Fibroblast of pulmonary artery (primary cell): ENCODE results near the gene KAT2B.

ENCODE experiments used
- DNase-seq: peaks from one replicate; pipeline ENCODE4 v3.0.0-alpha.2; 2010; ENCODE audit warnings: low read depth
- H3K4me3 ChIP-seq: replicated peaks from 2 replicates; pipeline ENCODE4 v1.5.1; 2011; ENCODE audit warnings: low read depth, mild to moderate bottlenecking, control low read depth, low read length, moderate library complexity
- TF ChIP-seq, protein P1 (sequence below): IDR thresholded peaks from 2 replicates; pipeline ENCODE4 v1.5.1; 2011; ENCODE audit warnings: mild to moderate bottlenecking, control low read depth, low read length, inconsistent platforms; ENCODE audit errors: missing control alignments

KAT2B gene

DNA sequence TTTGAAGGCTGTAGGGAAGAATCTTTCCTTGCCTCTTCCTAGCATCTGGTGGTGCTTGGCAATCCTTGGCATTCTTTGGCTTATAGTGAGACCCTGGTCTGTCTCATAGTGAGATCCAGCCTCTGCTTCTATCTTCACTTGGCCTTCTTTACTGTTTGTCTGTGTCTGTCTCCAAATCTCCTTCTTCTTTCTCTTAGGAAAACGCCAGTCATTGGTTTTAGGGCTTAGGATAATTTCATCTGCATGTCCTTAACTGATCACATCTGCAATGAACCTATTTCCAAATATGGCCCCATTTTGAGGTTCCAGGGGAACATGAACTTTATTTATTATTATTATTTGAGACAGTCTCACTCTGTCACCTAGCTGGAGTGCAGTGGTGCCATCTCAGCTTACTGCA is 25.8 kb downstream of the KAT2B start:
- H3K4me3 ChIP-seq, result no peak overlapping the region
- TF ChIP-seq, protein P1, sequence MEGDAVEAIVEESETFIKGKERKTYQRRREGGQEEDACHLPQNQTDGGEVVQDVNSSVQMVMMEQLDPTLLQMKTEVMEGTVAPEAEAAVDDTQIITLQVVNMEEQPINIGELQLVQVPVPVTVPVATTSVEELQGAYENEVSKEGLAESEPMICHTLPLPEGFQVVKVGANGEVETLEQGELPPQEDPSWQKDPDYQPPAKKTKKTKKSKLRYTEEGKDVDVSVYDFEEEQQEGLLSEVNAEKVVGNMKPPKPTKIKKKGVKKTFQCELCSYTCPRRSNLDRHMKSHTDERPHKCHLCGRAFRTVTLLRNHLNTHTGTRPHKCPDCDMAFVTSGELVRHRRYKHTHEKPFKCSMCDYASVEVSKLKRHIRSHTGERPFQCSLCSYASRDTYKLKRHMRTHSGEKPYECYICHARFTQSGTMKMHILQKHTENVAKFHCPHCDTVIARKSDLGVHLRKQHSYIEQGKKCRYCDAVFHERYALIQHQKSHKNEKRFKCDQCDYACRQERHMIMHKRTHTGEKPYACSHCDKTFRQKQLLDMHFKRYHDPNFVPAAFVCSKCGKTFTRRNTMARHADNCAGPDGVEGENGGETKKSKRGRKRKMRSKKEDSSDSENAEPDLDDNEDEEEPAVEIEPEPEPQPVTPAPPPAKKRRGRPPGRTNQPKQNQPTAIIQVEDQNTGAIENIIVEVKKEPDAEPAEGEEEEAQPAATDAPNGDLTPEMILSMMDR, result no peak

DNA sequence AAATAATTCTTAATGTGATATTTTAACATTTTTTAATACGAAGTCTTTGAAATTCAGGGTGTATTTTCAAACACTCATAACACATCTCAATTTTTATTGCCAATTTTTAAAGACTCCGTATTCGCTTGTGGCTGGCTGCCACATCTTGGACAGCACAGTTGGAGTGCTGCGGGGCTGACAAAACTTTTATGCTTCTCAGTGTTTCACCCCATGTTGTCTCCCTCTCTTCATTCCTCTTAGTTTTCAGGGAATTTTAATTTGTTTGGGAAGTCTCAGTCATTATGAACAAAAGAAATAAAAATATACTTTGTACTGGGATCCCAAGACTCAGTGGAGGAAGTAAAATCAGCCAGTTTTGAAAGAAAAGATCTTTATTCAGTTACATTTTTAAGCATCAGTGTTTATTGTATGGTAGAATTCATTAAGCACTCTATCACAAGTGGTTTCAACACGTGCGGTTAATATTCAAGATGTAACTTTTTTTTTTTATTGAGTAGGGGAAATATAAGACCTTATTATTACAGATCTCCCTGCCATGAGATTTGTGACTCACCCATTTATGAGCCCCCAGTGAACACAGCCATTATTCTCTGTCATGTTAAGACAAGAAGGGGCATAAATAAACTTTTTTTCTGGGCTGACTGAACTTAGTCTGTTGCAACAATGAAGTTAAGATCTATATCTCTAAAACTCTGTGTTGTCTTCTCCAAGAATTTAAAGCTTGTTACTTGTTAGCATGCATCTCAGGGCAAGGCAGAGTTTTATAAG is 26.8 kb downstream of the KAT2B start:
- DNase-seq, result no peak
- TF ChIP-seq, protein P1, result no peak
- H3K4me3 ChIP-seq, result no peak overlapping the region

More for the DNA sequence above, 25.8 kb downstream of the KAT2B start:
- DNase-seq, result no peak

DNA sequence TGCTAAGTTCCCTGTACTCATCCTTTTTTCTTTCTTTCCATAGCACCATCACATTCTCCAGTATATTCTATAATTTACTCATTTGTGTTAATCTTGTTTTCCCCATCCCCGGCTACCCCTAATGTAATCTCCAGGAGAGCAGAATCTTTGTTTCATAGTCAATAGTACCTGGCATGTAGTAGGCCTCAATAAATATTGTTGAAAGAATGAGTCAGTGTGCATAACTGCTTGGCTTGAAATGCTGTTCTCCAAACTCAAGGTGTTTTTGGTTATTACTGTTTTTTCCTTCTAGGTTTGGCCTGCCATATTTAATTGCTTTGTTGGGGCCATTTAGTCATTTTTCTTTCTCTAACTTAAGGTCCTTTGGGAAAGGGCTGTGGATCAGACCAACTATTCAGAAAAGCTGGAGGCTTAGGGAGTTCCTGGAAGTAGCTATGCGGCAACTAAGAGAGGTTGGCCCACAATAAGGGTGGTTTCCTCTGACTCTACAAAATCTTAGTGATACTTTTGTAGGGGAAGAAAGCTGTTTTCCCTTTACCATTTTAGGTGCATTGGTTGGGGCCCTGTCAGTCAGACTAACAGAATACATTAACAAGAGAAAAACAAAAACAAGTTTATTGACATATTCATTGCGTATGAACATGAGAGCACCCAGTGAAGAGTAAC is 28.4 kb downstream of the KAT2B start:
- no peak for DNase-seq
- TF ChIP-seq, protein P1, result no peak
- H3K4me3 ChIP-seq, result no peak overlapping the region

DNA sequence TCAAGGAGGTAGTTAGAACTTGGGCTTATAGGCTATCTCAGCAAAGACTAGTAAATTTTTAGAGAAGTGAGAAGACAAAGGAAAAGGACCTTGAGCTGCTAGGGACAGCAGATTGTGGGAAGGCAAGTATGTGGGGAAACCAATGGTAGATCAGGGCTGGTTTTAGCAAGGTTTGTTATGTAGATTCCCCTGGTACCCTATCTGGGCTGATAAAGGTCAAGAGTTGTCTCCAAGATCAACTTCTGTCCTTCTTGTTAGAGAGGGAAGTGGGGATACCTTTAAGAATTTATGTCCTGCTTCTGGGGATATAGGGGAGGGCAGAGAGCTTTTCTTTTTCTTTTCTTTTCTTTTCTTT is 28.9 kb downstream of the KAT2B start:
- H3K4me3 ChIP-seq, result no peak overlapping the region
- TF ChIP-seq, protein P1, result no peak
- no peak for DNase-seq

DNA sequence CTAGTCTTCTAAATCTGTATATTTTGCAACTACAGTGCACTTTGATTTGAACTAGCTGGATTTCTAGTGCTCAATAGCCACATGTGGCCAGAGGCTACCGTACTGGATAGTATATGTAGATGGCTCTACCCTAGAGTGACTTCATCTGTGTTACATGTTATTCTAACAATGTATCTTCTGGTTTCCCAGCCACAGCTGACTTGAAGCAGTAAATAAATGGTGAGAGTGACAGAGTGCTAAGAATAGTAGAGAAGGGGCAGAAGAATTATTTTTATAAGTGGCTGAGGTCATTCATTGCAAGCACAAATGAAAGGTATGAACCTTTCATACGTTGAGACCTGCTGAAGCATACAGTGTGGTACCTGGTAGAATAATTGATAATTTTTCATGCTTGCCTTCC is 30.9 kb downstream of the KAT2B start:
- no peak overlapping the region for H3K4me3 ChIP-seq
- TF ChIP-seq, protein P1, result no peak
- no peak for DNase-seq

DNA sequence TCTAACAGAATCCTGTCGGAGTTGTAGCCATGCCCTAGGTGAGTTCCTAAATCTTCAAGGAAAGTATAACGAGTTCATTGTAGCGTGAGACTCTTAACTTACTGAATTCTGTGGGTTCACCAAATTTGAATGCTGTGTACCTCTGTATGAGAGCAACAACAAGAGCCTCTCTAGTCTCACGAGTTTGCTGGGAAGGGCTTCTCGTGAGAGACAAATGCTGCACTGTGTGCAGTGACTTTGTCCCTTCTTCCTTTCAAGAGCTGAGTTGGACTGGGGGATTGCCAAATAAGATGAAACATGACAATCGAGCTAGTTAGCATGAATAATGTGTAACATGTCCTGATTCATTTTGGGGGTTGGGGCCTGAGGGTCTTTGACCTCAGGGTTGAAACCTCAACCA is 32.2 kb downstream of the KAT2B start:
- H3K4me3 ChIP-seq, result no peak overlapping the region
- TF ChIP-seq, protein P1, result no peak
- no peak for DNase-seq
